ENCODE data around the gene ELMOD3.

- no peak for TF ChIP-seq CTCF (IDR thresholded peaks at IDR 0.05; ENCODE audit: poor library complexity, severe bottlenecking)
- no peak for TF ChIP-seq TAF1 (IDR thresholded peaks at IDR 0.05; ENCODE audit: low read depth)
- TF ChIP-seq EP300 (conservative IDR thresholded peaks at IDR 0.05; ENCODE audit: poor library complexity, severe bottlenecking): no peak
These were observed 23.5 kb upstream of the ELMOD3 start for GRCh38 chr2:85330839-85331636.

Data from neural cell (in vitro differentiated cells).